ENCODE results near the gene CBLC.

CBLC gene

GRCh38 chr19:44803442-44804428 is 26.0 kb downstream of the CBLC start:
- DNase-seq, result no peak

- no peak for DNase-seq
These were observed 28.6 kb downstream of the CBLC start for GRCh38 chr19:44806291-44806690.

GRCh38 chr19:44807162-44807561 is 29.5 kb downstream of the CBLC start:
- DNase-seq, result no peak

- no peak for DNase-seq
These were observed 30.2 kb downstream of the CBLC start for GRCh38 chr19:44807652-44808462.

- DNase-seq, result no peak
These were observed 31.0 kb downstream of the CBLC start, which contains the start of gene BCAM for GRCh38 chr19:44808463-44809371. BCAM (plus strand) TSS chr19:44809103; CDS start chr19:44809125, 22 bp downstream.

GRCh38 chr19:44809577-44810233 is 32.0 kb downstream of the CBLC start:
- no peak for DNase-seq

- no peak for DNase-seq
These were observed 32.8 kb downstream of the CBLC start for GRCh38 chr19:44810234-44811121.

- DNase-seq, result no peak
These were observed 33.4 kb downstream of the CBLC start for GRCh38 chr19:44811122-44811419.

- no peak for DNase-seq
These were observed 34.5 kb downstream of the CBLC start for GRCh38 chr19:44812142-44812718.

GRCh38 chr19:44813070-44813840 is 35.6 kb downstream of the CBLC start:
- no peak for DNase-seq

- no peak for DNase-seq
These were observed 36.3 kb downstream of the CBLC start for GRCh38 chr19:44813841-44814470.

GRCh38 chr19:44814517-44814916 is 36.8 kb downstream of the CBLC start:
- DNase-seq, result no peak

GRCh38 chr19:44816301-44816700 is 38.6 kb downstream of the CBLC start:
- no peak for DNase-seq

GRCh38 chr19:44817725-44818465 is 40.2 kb downstream of the CBLC start:
- DNase-seq, result no peak

GRCh38 chr19:44818466-44819031 is 40.9 kb downstream of the CBLC start:
- DNase-seq, result no peak

GRCh38 chr19:44819246-44819832 is 41.6 kb downstream of the CBLC start:
- DNase-seq, result no peak

- no peak for DNase-seq
These were observed 43.2 kb downstream of the CBLC start for GRCh38 chr19:44820648-44821609.
